Fibroblast of lung (primary cell): Measurements from ENCODE around the gene HACD2. TPM values are rescaled to one million over a fixed set of nuclear protein-coding genes. Genes with fewer than 3 reads are reported as not detected.

Experiments used
- DNase-seq, 2 donors: peaks; one replicate each; pipeline versions ENCODE4 v3.0.0 to v3.0.0-alpha.2; 2010; ENCODE audit warnings: low read depth in 2 of 2
- H2AFZ ChIP-seq: 2 replicates; pipeline ENCODE4 v1.5.1; 2012; ENCODE audit warnings: low read length, control low read depth, inconsistent platforms
- H3K27ac ChIP-seq: 2 replicates; pipeline ENCODE4 v1.5.1; 2011; ENCODE audit warnings: low read length, control low read depth; ENCODE audit not compliant: insufficient read depth
- H3K27me3 ChIP-seq: 2 replicates; pipeline ENCODE4 v1.5.1; 2011; ENCODE audit warnings: mild to moderate bottlenecking, low read length; ENCODE audit not compliant: control insufficient read depth, insufficient read depth
- H3K36me3 ChIP-seq: 2 replicates; pipeline ENCODE4 v1.5.1; 2011; ENCODE audit warnings: low read length; ENCODE audit not compliant: control insufficient read depth, insufficient read depth
- H3K4me1 ChIP-seq: 2 replicates; pipeline ENCODE4 v1.5.1; 2011; ENCODE audit warnings: low read length; ENCODE audit not compliant: control insufficient read depth, insufficient read depth; ENCODE audit errors: extremely low read depth
- H3K4me2 ChIP-seq: 2 replicates; pipeline ENCODE4 v1.5.1; 2011; ENCODE audit warnings: low read length, control low read depth; ENCODE audit not compliant: insufficient read depth; ENCODE audit errors: extremely low read depth
- H3K4me3 ChIP-seq, 4 experiments: fragments of 200-600 bp in 1 of 4; sonication (generic) in 1 of 4; replicated peaks in 1 of 4; 2 replicates each; pipeline ENCODE4 v1.5.1; 2011 to 2016; ENCODE audit warnings: low read length in 4 of 4, low read depth in 3 of 4, mild to moderate bottlenecking in 3 of 4, control low read depth in 2 of 4, inconsistent platforms in 1 of 4, mixed read lengths in 1 of 4; ENCODE audit not compliant: insufficient read depth in 1 of 4; ENCODE audit errors: control extremely low read depth in 1 of 4
- H3K79me2 ChIP-seq: 2 replicates; pipeline ENCODE4 v1.5.1; 2012; ENCODE audit warnings: mild to moderate bottlenecking, low read length, inconsistent platforms; ENCODE audit not compliant: control insufficient read depth, insufficient read depth
- H3K9ac ChIP-seq: 2 replicates; pipeline ENCODE4 v1.5.1; 2011; ENCODE audit warnings: mild to moderate bottlenecking, low read length, control low read depth; ENCODE audit not compliant: insufficient read depth
- H3K9me3 ChIP-seq: 2 replicates; pipeline ENCODE4 v1.5.1; 2012; ENCODE audit warnings: low read depth, low read length; ENCODE audit not compliant: control insufficient read depth, insufficient read depth
- H4K20me1 ChIP-seq: 2 replicates; pipeline ENCODE4 v1.5.1; 2011; ENCODE audit warnings: low read length; ENCODE audit not compliant: control insufficient read depth, insufficient read depth; ENCODE audit errors: extremely low read depth
- EZH2 ChIP-seq: IDR thresholded peaks from 2 replicates; pipeline ENCODE4 v1.5.1; 2012; ENCODE audit warnings: low read length, control low read depth, mild to moderate bottlenecking; ENCODE audit errors: missing control alignments
- polyA minus RNA-seq: library from RNA; depleted of rRNA, polyadenylated mRNA; stranded (reverse); fragments of >200 nt; gene quantifications from 2 replicates; pipeline ENCODE4 v1.2.3, GENCODE V29; 2011; ENCODE audit warnings: low replicate concordance
- polyA plus RNA-seq, 2 donors: library from polyadenylated mRNA; depleted of rRNA in 1 of 2; stranded (reverse) in 1 of 2; unstranded in 1 of 2; fragments of >200 nt; gene quantifications; 2 replicates each; pipeline ENCODE4 v1.2.1, GENCODE V29; 2011 to 2012; ENCODE audit warnings: missing spikeins in 1 of 2
- total RNA-seq: library from RNA; depleted of rRNA; stranded (reverse); fragments of >200 nt; gene quantifications from 2 replicates; pipeline ENCODE4 v1.2.1, GENCODE V29; 2014
- TF ChIP-seq, protein P1 (sequence below), 2 donors: IDR thresholded peaks in 1 of 2; conservative IDR thresholded peaks in 1 of 2; 1 replicate in 1 of 2; 2 replicates in 1 of 2; pipeline ENCODE4 v1.5.1; 2011 to 2012; ENCODE audit warnings: low read length in 2 of 2, control low read depth in 1 of 2, inconsistent platforms in 1 of 2, low read depth in 1 of 2, mild to moderate bottlenecking in 1 of 2

The HACD2 gene, protein sequence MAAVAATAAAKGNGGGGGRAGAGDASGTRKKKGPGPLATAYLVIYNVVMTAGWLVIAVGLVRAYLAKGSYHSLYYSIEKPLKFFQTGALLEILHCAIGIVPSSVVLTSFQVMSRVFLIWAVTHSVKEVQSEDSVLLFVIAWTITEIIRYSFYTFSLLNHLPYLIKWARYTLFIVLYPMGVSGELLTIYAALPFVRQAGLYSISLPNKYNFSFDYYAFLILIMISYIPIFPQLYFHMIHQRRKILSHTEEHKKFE
- total RNA-seq (19.5 and 22.0 TPM in 2 replicates), polyA plus RNA-seq (47.0 and 48.7 TPM in 2 replicates), polyA minus RNA-seq (28.0 and 39.3 TPM in 2 replicates)
- polyA plus RNA-seq (2012): 21.0 TPM in 2 replicates

DNA sequence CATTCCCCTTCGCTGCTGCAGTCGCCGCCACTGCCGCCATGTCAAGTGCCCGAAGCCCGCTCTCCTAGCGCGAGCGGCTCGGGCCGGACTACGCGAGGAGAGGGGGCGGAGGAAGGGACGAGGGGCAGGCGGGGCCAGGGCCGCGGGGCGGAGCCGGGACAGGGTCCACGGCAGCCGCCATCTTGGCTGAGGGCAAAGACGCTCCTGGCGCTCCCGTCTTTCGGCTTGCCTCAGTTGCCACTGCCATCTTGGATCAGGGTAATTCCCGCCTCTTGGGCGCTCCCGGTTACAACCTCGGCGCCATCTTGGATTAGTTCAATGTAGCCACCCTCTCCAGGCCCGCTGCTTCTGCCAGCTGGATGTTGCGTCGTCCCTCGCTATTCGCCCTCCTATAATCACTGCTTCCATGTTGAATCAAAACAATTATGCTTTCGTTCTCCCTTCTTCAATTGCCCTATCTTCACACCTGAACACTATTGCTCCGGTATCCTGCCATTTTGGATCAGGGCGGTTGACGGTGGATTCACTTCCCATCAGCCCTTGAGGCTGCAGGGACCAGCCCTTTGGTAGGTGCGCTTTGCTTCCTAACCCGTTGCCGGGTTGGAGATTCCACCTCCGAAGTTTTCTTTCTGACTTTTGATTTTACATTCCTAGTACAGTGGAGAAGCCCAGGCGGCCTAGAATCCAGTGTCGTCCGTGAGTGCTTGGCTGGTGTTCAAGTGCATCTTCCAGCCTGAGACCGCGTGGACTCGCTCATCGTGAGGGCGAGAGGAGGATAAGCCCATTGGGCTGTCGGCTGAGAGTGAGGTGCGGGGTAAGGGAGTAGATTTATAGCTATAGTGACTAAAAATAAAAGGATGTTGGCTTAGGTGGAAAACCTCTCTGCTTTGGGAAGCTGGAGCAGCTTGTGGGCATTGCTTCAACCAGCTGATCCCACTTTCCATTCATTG lies at the start of gene HACD2:
TSS of gene HACD2 (minus strand) at position 66 of the 950 bp plus-strand sequence. CDS start at position 40, 26 bp downstream.
- Histone ChIP-seq H3K79me2 (peaks cover 8% of the 10 kb centered on the region), H3K4me2 (peak within 1 kb of the TSS; percentile 89)

GRCh38 chr3:123634149-123635051 lies 49.5 kb upstream of the HACD2 start:
- peaks cover 48% of the 10 kb centered on the region for H3K36me3 ChIP-seq
- TF ChIP-seq EZH2: no peak
- TF ChIP-seq, protein P1, sequence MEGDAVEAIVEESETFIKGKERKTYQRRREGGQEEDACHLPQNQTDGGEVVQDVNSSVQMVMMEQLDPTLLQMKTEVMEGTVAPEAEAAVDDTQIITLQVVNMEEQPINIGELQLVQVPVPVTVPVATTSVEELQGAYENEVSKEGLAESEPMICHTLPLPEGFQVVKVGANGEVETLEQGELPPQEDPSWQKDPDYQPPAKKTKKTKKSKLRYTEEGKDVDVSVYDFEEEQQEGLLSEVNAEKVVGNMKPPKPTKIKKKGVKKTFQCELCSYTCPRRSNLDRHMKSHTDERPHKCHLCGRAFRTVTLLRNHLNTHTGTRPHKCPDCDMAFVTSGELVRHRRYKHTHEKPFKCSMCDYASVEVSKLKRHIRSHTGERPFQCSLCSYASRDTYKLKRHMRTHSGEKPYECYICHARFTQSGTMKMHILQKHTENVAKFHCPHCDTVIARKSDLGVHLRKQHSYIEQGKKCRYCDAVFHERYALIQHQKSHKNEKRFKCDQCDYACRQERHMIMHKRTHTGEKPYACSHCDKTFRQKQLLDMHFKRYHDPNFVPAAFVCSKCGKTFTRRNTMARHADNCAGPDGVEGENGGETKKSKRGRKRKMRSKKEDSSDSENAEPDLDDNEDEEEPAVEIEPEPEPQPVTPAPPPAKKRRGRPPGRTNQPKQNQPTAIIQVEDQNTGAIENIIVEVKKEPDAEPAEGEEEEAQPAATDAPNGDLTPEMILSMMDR (conservative IDR thresholded peaks at IDR 0.05 in 1 of 2, IDR thresholded peaks at IDR 0.05 in 1 of 2; ENCODE audit: low read depth in 1 of 2, low read length in 2 of 2): no peak

More for the DNA sequence above, at the start of gene HACD2:
- Histone ChIP-seq H3K4me3 (peak within 1 kb of the TSS; percentile 77 to 91 (median 81)), H3K27ac (peak within 1 kb of the TSS; percentile 79), H2AFZ (peak within 1 kb of the TSS; percentile 95), H3K9me3 (no peaks in the 10 kb centered on the region), H4K20me1 (no peaks in the 10 kb centered on the region), H3K36me3 (no peaks in the 10 kb centered on the region), H3K4me1 (no peaks in the 10 kb centered on the region), H3K27me3 (no peaks in the 10 kb centered on the region), H3K9ac (peak within 1 kb of the TSS; percentile 60)
- DNase-seq: peak; percentile 96 to 97
- TF ChIP-seq, protein P1 (conservative IDR thresholded peaks at IDR 0.05 in 1 of 2, IDR thresholded peaks at IDR 0.05 in 1 of 2; ENCODE audit: low read depth in 1 of 2, low read length in 2 of 2): no peak
- no peak for TF ChIP-seq EZH2

More at GRCh38 chr3:123634149-123635051, 49.5 kb upstream of the HACD2 start:
- no peaks in the 10 kb centered on the region for H3K79me2 ChIP-seq
- no peak overlapping the region for H3K4me3 ChIP-seq
- H3K4me1 ChIP-seq: peaks cover 19% of the 10 kb centered on the region
- no peaks in the 10 kb centered on the region for H3K9me3 ChIP-seq
- peak in 1 of 2 donors; percentile 47 for DNase-seq
- H3K4me2 ChIP-seq: no peak overlapping the region
- peak overlapping the region; percentile 35 for H3K27ac ChIP-seq
- no peak overlapping the region for H3K9ac ChIP-seq
- no peaks in the 10 kb centered on the region for H4K20me1 ChIP-seq
- no peak overlapping the region for H2AFZ ChIP-seq
- no peaks in the 10 kb centered on the region for H3K27me3 ChIP-seq
